ENCODE measurements around the gene SKOR2.

The SKOR2 gene

GRCh38 chr18:47260120-47260923 lies 8.9 kb upstream of the SKOR2 start:
- no peaks in the 10 kb centered on the region for H3K9me3 ChIP-seq (ENCODE audit: insufficient read depth, low read length)
- H3K27ac ChIP-seq (ENCODE audit: low read length), result no peak overlapping the region
- no peak overlapping the region for H3K4me3 ChIP-seq (ENCODE audit: low read length)
- H3K9ac ChIP-seq (ENCODE audit: low read length), result no peak overlapping the region
- H3K4me1 ChIP-seq (ENCODE audit: low read length), result no peaks in the 10 kb centered on the region
- H3K79me2 ChIP-seq (ENCODE audit: low read length), result no peaks in the 10 kb centered on the region
- no peak overlapping the region for H3K4me2 ChIP-seq (ENCODE audit: low read length)
- H4K20me1 ChIP-seq (ENCODE audit: insufficient read depth, low read length), result 0 out of 2 replicates have a peak, but pooled peaks cover 5% of the 10 kb centered on the region
- TF ChIP-seq EZH2phosphoT487 (IDR thresholded peaks at IDR 0.05; ENCODE audit: low read depth), result no peak
- no peak for TF ChIP-seq CTCF (IDR thresholded peaks at IDR 0.05; ENCODE audit: low read depth, low read length)
- H2AFZ ChIP-seq (ENCODE audit: low read depth, low read length), result no peak overlapping the region
- H3K36me3 ChIP-seq (replicated peaks; ENCODE audit: low read depth, low read length), result no peaks in the 10 kb centered on the region
- H3K27me3 ChIP-seq (ENCODE audit: low read depth, low read length), result peaks cover 18% of the 10 kb centered on the region

GRCh38 chr18:47254341-47254939 lies 3.0 kb upstream of the SKOR2 start:
- Histone ChIP-seq H2AFZ (ENCODE audit: low read depth, low read length) (no peak overlapping the region), H4K20me1 (ENCODE audit: insufficient read depth, low read length) (0 out of 2 replicates have a peak, but pooled peaks cover 7% of the 10 kb centered on the region)

GRCh38 chr18:47253101-47253654 lies 1.7 kb upstream of the SKOR2 start:
- no peaks in the 10 kb centered on the region for H3K9me3 ChIP-seq (ENCODE audit: insufficient read depth, low read length)
- no peaks in the 10 kb centered on the region for H3K79me2 ChIP-seq (ENCODE audit: low read length)
- TF ChIP-seq EZH2phosphoT487 (IDR thresholded peaks at IDR 0.05; ENCODE audit: low read depth), result no peak
- no peak for TF ChIP-seq CTCF (IDR thresholded peaks at IDR 0.05; ENCODE audit: low read depth, low read length)
- H3K9ac ChIP-seq (ENCODE audit: low read length), result no peak overlapping the region
- no peak overlapping the region for H3K4me2 ChIP-seq (ENCODE audit: low read length)
- H3K27ac ChIP-seq (ENCODE audit: low read length), result no peak overlapping the region
- H3K4me1 ChIP-seq (ENCODE audit: low read length), result no peaks in the 10 kb centered on the region
- H2AFZ ChIP-seq (ENCODE audit: low read depth, low read length), result no peak overlapping the region
- no peaks in the 10 kb centered on the region for H3K36me3 ChIP-seq (replicated peaks; ENCODE audit: low read depth, low read length)
- no peak overlapping the region for H3K4me3 ChIP-seq (ENCODE audit: low read length)
- peaks cover 50% of the 10 kb centered on the region for H3K27me3 ChIP-seq (ENCODE audit: low read depth, low read length)
- H4K20me1 ChIP-seq (ENCODE audit: insufficient read depth, low read length), result 0 out of 2 replicates have a peak, but pooled peaks cover 7% of the 10 kb centered on the region

More at GRCh38 chr18:47254341-47254939, 3.0 kb upstream of the SKOR2 start:
- TF ChIP-seq EZH2phosphoT487 (IDR thresholded peaks at IDR 0.05; ENCODE audit: low read depth), result no peak
- TF ChIP-seq CTCF (IDR thresholded peaks at IDR 0.05; ENCODE audit: low read depth, low read length), result no peak
- Histone ChIP-seq H3K9ac (ENCODE audit: low read length) (no peak overlapping the region), H3K27me3 (ENCODE audit: low read depth, low read length) (peaks cover 53% of the 10 kb centered on the region), H3K4me2 (ENCODE audit: low read length) (no peak overlapping the region), H3K79me2 (ENCODE audit: low read length) (no peaks in the 10 kb centered on the region), H3K9me3 (ENCODE audit: insufficient read depth, low read length) (no peaks in the 10 kb centered on the region), H3K36me3 (replicated peaks; ENCODE audit: low read depth, low read length) (no peaks in the 10 kb centered on the region), H3K27ac (ENCODE audit: low read length) (no peak overlapping the region), H3K4me1 (ENCODE audit: low read length) (no peaks in the 10 kb centered on the region), H3K4me3 (ENCODE audit: low read length) (no peak overlapping the region)

- Histone ChIP-seq H3K4me3 (ENCODE audit: low read length) (no peak overlapping the region), H4K20me1 (ENCODE audit: insufficient read depth, low read length) (0 out of 2 replicates have a peak, but pooled peaks cover 3% of the 10 kb centered on the region), H3K9ac (ENCODE audit: low read length) (no peak overlapping the region), H3K79me2 (ENCODE audit: low read length) (no peaks in the 10 kb centered on the region), H3K4me2 (ENCODE audit: low read length) (no peak overlapping the region), H3K9me3 (ENCODE audit: insufficient read depth, low read length) (no peaks in the 10 kb centered on the region), H3K27me3 (ENCODE audit: low read depth, low read length) (peaks cover 44% of the 10 kb centered on the region), H3K36me3 (replicated peaks; ENCODE audit: low read depth, low read length) (no peaks in the 10 kb centered on the region), H3K4me1 (ENCODE audit: low read length) (no peaks in the 10 kb centered on the region), H2AFZ (ENCODE audit: low read depth, low read length) (no peak overlapping the region), H3K27ac (ENCODE audit: low read length) (no peak overlapping the region)
- TF ChIP-seq EZH2phosphoT487 (IDR thresholded peaks at IDR 0.05; ENCODE audit: low read depth) (no peak), CTCF (IDR thresholded peaks at IDR 0.05; ENCODE audit: low read depth, low read length) (no peak)
Measured at GRCh38 chr18:47250391-47251046, 941 bp downstream of the SKOR2 start.
